Measurements from ENCODE around the gene KMT2C. TPM values are rescaled to one million over a fixed set of nuclear protein-coding genes. Genes with fewer than 3 reads are reported as not detected.
"Not testable (repeated sequence)": the region's sequence is repeated elsewhere in the genome, so short reads cannot be mapped to it uniquely, and the experiment has no call there.

KMT2C gene
- total and polyA plus RNA-seq, 2 experiments from 2014 or later, result 21.9 to 47.7 TPM

GRCh38 chr7:152384235-152385200 lies 51.3 kb downstream of the KMT2C start:
- Histone ChIP-seq H3K79me2 (peaks cover 93% of the 10 kb centered on the region), H3K4me1 (ENCODE audit: insufficient read depth) (peaks cover 16% of the 10 kb centered on the region), H4K20me1 (ENCODE audit: insufficient read depth, poor library complexity, severe bottlenecking) (peaks cover 78% of the 10 kb centered on the region)
- not testable (repeated sequence) for H3K4me2 ChIP-seq; H3K27me3 ChIP-seq; H3K9me2 ChIP-seq (replicated peaks; ENCODE audit: insufficient read depth); DNase-seq (ENCODE audit: low spot score); H3K27ac ChIP-seq; H3K9me3 ChIP-seq (ENCODE audit: low read depth); H2AFZ ChIP-seq; H3K36me3 ChIP-seq (replicated peaks; ENCODE audit: insufficient read depth, low read depth); H3K4me3 ChIP-seq
- WGBS (ENCODE audit: low lambda C conversion rate, missing lambda C conversion rate), result 60% methylated on average over 4 of the region's 4 CpGs

GRCh38 chr7:152383341-152384234 lies 52.2 kb downstream of the KMT2C start:
- Histone ChIP-seq H3K9me2 (replicated peaks; ENCODE audit: insufficient read depth) (no peaks in the 10 kb centered on the region), H4K20me1 (ENCODE audit: insufficient read depth, poor library complexity, severe bottlenecking) (peaks cover 79% of the 10 kb centered on the region), H3K9me3 (ENCODE audit: low read depth) (peaks cover 4% of the 10 kb centered on the region), H2AFZ (no peak overlapping the region), H3K4me2 (no peak overlapping the region), H3K36me3 (replicated peaks; ENCODE audit: insufficient read depth, low read depth) (no peaks in the 10 kb centered on the region), H3K27me3 (no peaks in the 10 kb centered on the region), H3K4me1 (ENCODE audit: insufficient read depth) (peaks cover 16% of the 10 kb centered on the region), H3K4me3 (no peak overlapping the region), H3K79me2 (peaks cover 93% of the 10 kb centered on the region), H3K27ac (peak overlapping the region; percentile 21)
- 61% methylated on average over 9 of the region's 9 CpGs for WGBS (ENCODE audit: low lambda C conversion rate, missing lambda C conversion rate)
- DNase-seq (ENCODE audit: low spot score), result no peak
- no peak for TF ChIP-seq EZH2phosphoT487 (IDR thresholded peaks at IDR 0.05; ENCODE audit: low read depth, severe bottlenecking, unreplicated experiment)
- no peak for TF ChIP-seq CTCF (IDR thresholded peaks at IDR 0.05; ENCODE audit: poor library complexity)
- no peak for TF ChIP-seq EZH2 (IDR thresholded peaks at IDR 0.05; ENCODE audit: borderline replicate concordance)

DNA sequence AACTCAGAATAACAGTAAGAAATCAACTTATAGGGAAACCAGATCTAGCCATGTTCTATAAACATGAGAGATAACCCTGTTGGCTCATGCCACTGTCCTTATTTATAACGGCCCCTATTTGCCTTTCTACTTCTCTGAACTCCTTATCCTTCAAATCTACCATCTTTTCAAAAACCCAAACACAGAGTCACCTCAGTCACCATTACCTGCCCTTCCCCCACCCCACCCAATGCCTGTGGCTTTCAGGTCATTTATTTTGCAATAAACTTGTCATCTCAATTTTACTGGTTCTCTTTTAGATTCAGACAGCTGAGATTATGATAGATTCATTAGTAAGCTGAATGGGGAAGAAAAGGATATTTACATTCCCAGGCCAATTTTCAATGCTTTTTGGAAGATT lies 53.6 kb downstream of the KMT2C start:
- H3K36me3 ChIP-seq (replicated peaks; ENCODE audit: insufficient read depth, low read depth), result no peaks in the 10 kb centered on the region
- no peaks in the 10 kb centered on the region for H3K9me2 ChIP-seq (replicated peaks; ENCODE audit: insufficient read depth)
- H3K4me3 ChIP-seq, result no peak overlapping the region
- peaks cover 4% of the 10 kb centered on the region for H3K9me3 ChIP-seq (ENCODE audit: low read depth)
- DNase-seq (ENCODE audit: low spot score), result no peak
- 19% methylated on average over 1 of the region's 1 CpG for WGBS (ENCODE audit: low lambda C conversion rate, missing lambda C conversion rate)
- H2AFZ ChIP-seq, result no peak overlapping the region
- peaks cover 73% of the 10 kb centered on the region for H4K20me1 ChIP-seq (ENCODE audit: insufficient read depth, poor library complexity, severe bottlenecking)
- H3K27ac ChIP-seq, result no peak overlapping the region
- H3K79me2 ChIP-seq, result peaks cover 93% of the 10 kb centered on the region
- no peak overlapping the region for H3K4me2 ChIP-seq
- peaks cover 16% of the 10 kb centered on the region for H3K4me1 ChIP-seq (ENCODE audit: insufficient read depth)
- no peak for TF ChIP-seq EZH2 (IDR thresholded peaks at IDR 0.05; ENCODE audit: borderline replicate concordance)
- TF ChIP-seq EZH2phosphoT487 (IDR thresholded peaks at IDR 0.05; ENCODE audit: low read depth, severe bottlenecking, unreplicated experiment), result no peak
- TF ChIP-seq CTCF (IDR thresholded peaks at IDR 0.05; ENCODE audit: poor library complexity), result no peak
- no peaks in the 10 kb centered on the region for H3K27me3 ChIP-seq

DNA sequence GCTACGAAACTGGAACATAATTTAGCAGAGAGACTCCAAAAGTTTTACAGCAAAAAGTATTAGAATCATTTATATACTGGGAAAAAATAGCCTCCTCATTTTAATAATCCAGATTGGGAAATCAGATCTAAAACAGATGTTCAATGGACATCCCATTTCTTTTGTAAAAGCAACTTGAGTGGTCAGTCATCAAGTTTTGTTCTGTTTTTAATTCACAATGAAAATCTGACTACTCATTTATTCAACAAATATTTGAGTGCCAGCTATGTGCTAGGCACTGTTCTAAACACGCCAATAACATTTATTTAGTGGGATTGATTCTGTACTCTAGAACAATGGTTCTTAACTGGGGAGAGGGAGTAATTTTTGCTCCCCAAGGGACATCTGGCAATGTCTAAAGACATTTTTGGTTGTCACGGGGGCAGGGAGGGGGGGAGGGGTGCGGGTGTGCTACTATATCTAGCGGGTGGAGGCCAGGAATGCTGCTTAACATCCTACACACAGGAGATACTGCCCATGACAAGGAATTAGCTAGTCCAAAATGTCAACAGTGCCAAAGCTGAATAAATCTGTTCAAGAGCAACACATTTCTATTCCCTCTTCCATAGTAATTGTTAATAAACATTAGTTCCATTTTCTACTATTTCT lies 54.7 kb downstream of the KMT2C start:
- not testable (repeated sequence) for H3K9me3 ChIP-seq (ENCODE audit: low read depth); H3K4me2 ChIP-seq; H3K36me3 ChIP-seq (replicated peaks; ENCODE audit: insufficient read depth, low read depth); H2AFZ ChIP-seq; H3K9me2 ChIP-seq (replicated peaks; ENCODE audit: insufficient read depth); DNase-seq (ENCODE audit: low spot score); H3K27me3 ChIP-seq; H3K4me3 ChIP-seq; H3K27ac ChIP-seq
- WGBS (ENCODE audit: low lambda C conversion rate, missing lambda C conversion rate), result 62% methylated on average over 5 of the region's 5 CpGs
- peaks cover 72% of the 10 kb centered on the region for H4K20me1 ChIP-seq (ENCODE audit: insufficient read depth, poor library complexity, severe bottlenecking)
- peaks cover 16% of the 10 kb centered on the region for H3K4me1 ChIP-seq (ENCODE audit: insufficient read depth)
- peaks cover 97% of the 10 kb centered on the region for H3K79me2 ChIP-seq

DNA sequence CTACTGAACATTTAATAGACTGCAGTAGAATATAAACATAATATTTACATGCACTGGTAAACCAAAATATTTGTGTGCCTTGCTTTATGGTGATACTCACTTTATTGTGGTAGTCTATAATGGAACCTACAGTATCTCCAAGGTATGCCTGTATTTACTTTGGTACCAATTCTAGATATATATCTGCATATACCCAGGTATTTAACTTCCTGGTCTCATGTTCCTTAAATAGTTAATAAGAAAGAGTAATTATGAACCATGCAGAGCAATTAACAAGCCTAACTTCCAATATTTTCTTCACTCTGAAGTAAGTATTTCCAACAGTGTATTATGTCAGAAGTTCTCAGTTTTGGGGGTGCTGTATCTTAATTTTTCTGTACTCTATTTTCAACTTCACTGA lies 57.3 kb downstream of the KMT2C start:
- not testable (repeated sequence) for H3K36me3 ChIP-seq (replicated peaks; ENCODE audit: insufficient read depth, low read depth); H3K9me3 ChIP-seq (ENCODE audit: low read depth); H3K27me3 ChIP-seq; H3K4me3 ChIP-seq; H3K4me2 ChIP-seq; H3K27ac ChIP-seq; DNase-seq (ENCODE audit: low spot score); H3K9me2 ChIP-seq (replicated peaks; ENCODE audit: insufficient read depth); H2AFZ ChIP-seq
- H3K79me2 ChIP-seq, result peaks cover 100% of the 10 kb centered on the region
- H3K4me1 ChIP-seq (ENCODE audit: insufficient read depth), result peaks cover 13% of the 10 kb centered on the region
- peaks cover 75% of the 10 kb centered on the region for H4K20me1 ChIP-seq (ENCODE audit: insufficient read depth, poor library complexity, severe bottlenecking)

- not testable (repeated sequence) for H3K27ac ChIP-seq; H3K9me3 ChIP-seq (ENCODE audit: low read depth); H3K4me1 ChIP-seq (ENCODE audit: insufficient read depth); H3K9me2 ChIP-seq (replicated peaks; ENCODE audit: insufficient read depth); H3K36me3 ChIP-seq (replicated peaks; ENCODE audit: insufficient read depth, low read depth); H3K4me2 ChIP-seq; H3K4me3 ChIP-seq; H2AFZ ChIP-seq; H3K27me3 ChIP-seq; DNase-seq (ENCODE audit: low spot score)
- peaks cover 74% of the 10 kb centered on the region for H4K20me1 ChIP-seq (ENCODE audit: insufficient read depth, poor library complexity, severe bottlenecking)
- H3K79me2 ChIP-seq, result peaks cover 100% of the 10 kb centered on the region
- 89% methylated on average over 8 of the region's 8 CpGs for WGBS (ENCODE audit: low lambda C conversion rate, missing lambda C conversion rate)
Observed at GRCh38 chr7:152376716-152377484, 58.9 kb downstream of the KMT2C start.
